Memory B cell (primary cell): ENCODE data around the gene TLR9.
A peak's percentile ranks its signal among the peaks of the same experiment; 100 is the strongest.

Experiments
- ATAC-seq: fragments of 150-1000 bp; cut with Tn5 transposase; 2 replicates; pipeline ENCODE4 v1.10.0; 2021; ENCODE audit warnings: low read depth, mild to moderate bottlenecking, moderate library complexity
- DNase-seq, 2 donors: peaks; one replicate each; pipeline ENCODE4 v3.0.0; 2022; ENCODE audit warnings: low spot score in 2 of 2
- H3K27ac Mint-ChIP-seq: one replicate; pipeline ENCODE4 v1.8.0; 2022; ENCODE audit warnings: mild to moderate bottlenecking, moderate library complexity, mixed read lengths
- H3K27me3 Mint-ChIP-seq: one replicate; pipeline ENCODE4 v1.8.0; 2022; ENCODE audit warnings: mixed read lengths
- H3K36me3 Mint-ChIP-seq: one replicate; pipeline ENCODE4 v1.8.0; 2022; ENCODE audit warnings: mild to moderate bottlenecking, mixed read lengths
- H3K4me1 Mint-ChIP-seq: one replicate; pipeline ENCODE4 v1.8.0; 2022; ENCODE audit warnings: mixed read lengths
- H3K4me3 Mint-ChIP-seq: one replicate; pipeline ENCODE4 v1.8.0; 2022; ENCODE audit warnings: mild to moderate bottlenecking, moderate library complexity, mixed read lengths
- H3K9me3 Mint-ChIP-seq: one replicate; pipeline ENCODE4 v1.8.0; 2022; ENCODE audit warnings: mixed read lengths

Gene TLR9

GRCh38 chr3:52205727-52206372, 19.6 kb downstream of the TLR9 start:
- peaks cover 7% of the 10 kb centered on the region for H3K4me1 Mint-ChIP-seq
- DNase-seq = no peak
- H3K4me3 Mint-ChIP-seq = no peak overlapping the region
- H3K36me3 Mint-ChIP-seq = peaks cover 37% of the 10 kb centered on the region
- no peaks in the 10 kb centered on the region for H3K9me3 Mint-ChIP-seq
- no peak for ATAC-seq
- H3K27me3 Mint-ChIP-seq = no peaks in the 10 kb centered on the region
- H3K27ac Mint-ChIP-seq = peak overlapping the region; percentile 14

DNA sequence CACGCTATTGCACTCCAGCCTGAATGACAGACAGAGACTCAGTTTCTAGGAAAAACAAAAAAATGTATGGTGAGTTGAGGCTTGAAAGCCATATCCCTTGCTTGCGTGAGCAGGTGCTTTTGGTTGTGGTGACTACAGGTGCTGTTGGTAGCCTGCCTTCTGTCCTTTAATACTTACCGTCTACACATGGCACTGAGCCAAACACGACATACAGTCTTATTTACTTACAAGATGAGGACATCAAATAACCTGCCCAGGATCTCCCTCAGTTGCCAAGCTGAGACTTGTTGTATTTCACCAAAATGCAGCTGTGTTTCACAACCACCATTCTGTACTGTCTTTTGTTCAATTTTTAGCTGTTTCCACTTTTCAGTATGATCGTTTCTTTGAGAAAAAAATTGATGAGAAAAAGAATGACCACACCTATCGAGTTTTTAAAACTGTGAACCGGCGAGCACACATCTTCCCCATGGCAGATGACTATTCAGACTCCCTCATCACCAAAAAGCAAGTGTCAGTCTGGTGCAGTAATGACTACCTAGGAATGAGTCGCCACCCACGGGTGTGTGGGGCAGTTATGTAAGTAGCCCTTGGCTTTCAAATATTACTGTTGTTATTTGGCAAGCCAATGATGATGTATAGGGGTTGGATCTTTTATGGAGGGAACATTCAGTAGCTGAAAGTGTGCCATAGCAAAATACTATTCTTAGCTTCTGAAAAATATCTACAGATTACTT, 20.9 kb downstream of the TLR9 start:
- peaks cover 36% of the 10 kb centered on the region for H3K36me3 Mint-ChIP-seq
- H3K27ac Mint-ChIP-seq = no peak overlapping the region
- no peak for DNase-seq
- H3K9me3 Mint-ChIP-seq = no peaks in the 10 kb centered on the region
- H3K4me1 Mint-ChIP-seq = peaks cover 9% of the 10 kb centered on the region
- no peak overlapping the region for H3K4me3 Mint-ChIP-seq
- no peaks in the 10 kb centered on the region for H3K27me3 Mint-ChIP-seq
- ATAC-seq = no peak

DNA sequence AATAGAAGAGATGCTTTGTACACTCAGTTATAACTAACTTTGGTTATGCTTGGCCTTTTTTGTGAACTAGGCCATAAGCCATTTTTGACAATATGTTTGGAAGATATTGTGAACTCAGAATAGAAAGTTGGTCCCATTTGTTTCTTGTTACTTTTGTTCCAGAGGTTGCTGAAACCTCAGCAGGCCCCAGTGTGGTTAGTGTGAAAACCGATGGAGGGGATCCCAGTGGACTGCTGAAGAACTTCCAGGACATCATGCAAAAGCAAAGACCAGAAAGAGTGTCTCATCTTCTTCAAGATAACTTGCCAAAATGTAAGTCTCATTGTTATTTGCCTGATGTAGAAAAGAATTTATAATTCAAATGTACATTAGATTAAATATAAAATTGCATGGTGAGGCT, 21.7 kb downstream of the TLR9 start:
- H3K27ac Mint-ChIP-seq = no peak overlapping the region
- no peaks in the 10 kb centered on the region for H3K27me3 Mint-ChIP-seq
- ATAC-seq (no peak), DNase-seq (no peak)
- H3K36me3 Mint-ChIP-seq = peaks cover 34% of the 10 kb centered on the region
- no peaks in the 10 kb centered on the region for H3K9me3 Mint-ChIP-seq
- H3K4me3 Mint-ChIP-seq = no peak overlapping the region
- peaks cover 15% of the 10 kb centered on the region for H3K4me1 Mint-ChIP-seq

DNA sequence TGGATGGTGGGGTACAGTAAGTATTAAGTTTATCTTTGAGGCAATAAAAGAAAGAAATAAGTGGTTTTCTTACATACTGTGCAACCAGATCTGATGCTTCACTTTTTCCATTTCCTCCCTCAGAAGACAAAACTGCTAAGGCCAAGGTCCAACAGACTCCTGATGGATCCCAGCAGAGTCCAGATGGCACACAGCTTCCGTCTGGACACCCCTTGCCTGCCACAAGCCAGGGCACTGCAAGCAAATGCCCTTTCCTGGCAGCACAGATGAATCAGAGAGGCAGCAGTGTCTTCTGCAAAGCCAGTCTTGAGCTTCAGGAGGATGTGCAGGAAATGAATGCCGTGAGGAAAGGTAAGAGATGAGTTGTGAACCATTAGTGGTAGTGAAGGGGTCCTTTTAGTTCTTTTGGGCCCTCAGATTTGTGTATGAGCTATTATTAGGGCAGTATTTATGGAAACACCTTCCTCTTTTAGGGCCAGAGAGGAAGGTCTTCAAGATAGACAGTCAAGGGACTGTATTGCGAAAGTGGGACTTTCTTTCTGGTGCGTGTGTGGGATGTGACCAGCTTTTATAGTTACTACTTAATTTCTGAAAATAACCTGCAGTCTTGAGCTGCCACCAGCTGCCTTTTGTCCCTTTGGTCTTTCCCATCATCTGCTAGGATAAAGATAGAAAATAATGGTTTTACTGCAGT, 22.9 kb downstream of the TLR9 start:
- peaks cover 22% of the 10 kb centered on the region for H3K4me1 Mint-ChIP-seq
- H3K27ac Mint-ChIP-seq = peak overlapping the region; percentile 7
- H3K4me3 Mint-ChIP-seq = no peak overlapping the region
- DNase-seq (no peak), ATAC-seq (no peak)
- peaks cover 30% of the 10 kb centered on the region for H3K36me3 Mint-ChIP-seq
- H3K27me3 Mint-ChIP-seq = no peaks in the 10 kb centered on the region
- H3K9me3 Mint-ChIP-seq = no peaks in the 10 kb centered on the region

- Mint-ChIP-seq H3K9me3 (no peaks in the 10 kb centered on the region), H3K27ac (no peak overlapping the region), H3K36me3 (peaks cover 22% of the 10 kb centered on the region), H3K4me1 (peaks cover 30% of the 10 kb centered on the region), H3K4me3 (no peak overlapping the region), H3K27me3 (no peaks in the 10 kb centered on the region)
- DNase-seq (no peak), ATAC-seq (no peak)
These were observed 24.3 kb downstream of the TLR9 start for GRCh38 chr3:52200981-52201679.

- Mint-ChIP-seq H3K4me1 (peaks cover 30% of the 10 kb centered on the region), H3K27ac (peak overlapping the region; percentile 94), H3K4me3 (peak overlapping the region; percentile 100), H3K36me3 (peaks cover 9% of the 10 kb centered on the region), H3K9me3 (no peaks in the 10 kb centered on the region), H3K27me3 (no peaks in the 10 kb centered on the region)
- ATAC-seq = no peak
- DNase-seq = no peak
These were observed 26.5 kb downstream of the TLR9 start for GRCh38 chr3:52198643-52199608.

GRCh38 chr3:52197842-52198625, 27.4 kb downstream of the TLR9 start, which contains the start of gene ALAS1:
ALAS1 (plus strand) TSS chr3:52198160; CDS start chr3:52199242, 1,082 bp downstream.
- Mint-ChIP-seq H3K4me1 (peaks cover 30% of the 10 kb centered on the region), H3K4me3 (peak within 1 kb of the TSS; percentile 100), H3K36me3 (peaks cover 3% of the 10 kb centered on the region), H3K27me3 (no peaks in the 10 kb centered on the region), H3K9me3 (no peaks in the 10 kb centered on the region), H3K27ac (peak within 1 kb of the TSS; percentile 94)
- peak; percentile 96 for ATAC-seq
- DNase-seq = peak; percentile 95 to 96

DNA sequence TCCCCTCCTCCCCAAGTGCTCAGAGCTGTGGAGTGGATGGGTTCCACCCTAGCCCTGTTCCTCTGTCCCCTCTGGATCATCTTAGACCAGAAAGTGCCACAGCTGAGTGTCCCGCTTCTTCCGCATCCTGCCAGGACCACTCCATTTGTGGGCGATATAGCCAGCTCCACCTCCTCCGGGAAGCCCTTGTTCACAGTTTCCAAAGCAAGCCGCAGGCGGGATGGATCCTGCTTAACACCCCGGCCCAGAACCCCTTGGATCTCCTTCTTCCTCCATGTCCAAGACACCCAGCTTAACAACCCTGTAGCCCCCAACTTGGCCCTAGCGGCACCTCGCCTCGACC, 28.0 kb downstream of the TLR9 start:
- Mint-ChIP-seq H3K27me3 (no peaks in the 10 kb centered on the region), H3K4me3 (peak overlapping the region; percentile 100), H3K36me3 (peaks cover 3% of the 10 kb centered on the region), H3K9me3 (no peaks in the 10 kb centered on the region), H3K27ac (peak overlapping the region; percentile 94), H3K4me1 (peaks cover 27% of the 10 kb centered on the region)
- no peak for ATAC-seq
- no peak for DNase-seq

DNA sequence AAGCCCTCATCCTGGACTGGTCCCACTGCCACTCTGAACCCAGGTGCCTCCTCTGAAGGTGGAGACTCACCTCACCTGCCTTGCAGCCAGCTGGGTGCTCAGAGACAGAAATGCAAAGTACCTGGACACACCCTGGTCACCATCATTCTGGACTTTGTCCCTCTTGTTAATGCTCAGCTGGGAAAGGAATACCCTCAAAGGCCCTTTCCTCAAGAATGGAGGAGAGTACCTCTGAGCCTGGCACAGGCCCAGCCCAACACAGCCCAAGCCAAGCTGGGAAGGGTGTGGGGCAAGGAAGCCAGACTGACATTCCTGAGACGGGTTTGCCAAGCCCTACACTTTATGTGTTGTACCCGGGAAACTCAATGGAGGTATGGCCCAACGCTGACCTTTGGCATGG, 28.5 kb downstream of the TLR9 start:
- Mint-ChIP-seq H3K9me3 (no peaks in the 10 kb centered on the region), H3K36me3 (peaks cover 3% of the 10 kb centered on the region), H3K27ac (peak overlapping the region; percentile 38), H3K27me3 (no peaks in the 10 kb centered on the region), H3K4me1 (peaks cover 25% of the 10 kb centered on the region), H3K4me3 (peak overlapping the region; percentile 100)
- ATAC-seq = no peak
- no peak for DNase-seq

GRCh38 chr3:52195823-52196331, 29.6 kb downstream of the TLR9 start:
- H3K36me3 Mint-ChIP-seq = peaks cover 2% of the 10 kb centered on the region
- no peak for ATAC-seq
- peaks cover 23% of the 10 kb centered on the region for H3K4me1 Mint-ChIP-seq
- no peaks in the 10 kb centered on the region for H3K9me3 Mint-ChIP-seq
- no peak overlapping the region for H3K4me3 Mint-ChIP-seq
- H3K27me3 Mint-ChIP-seq = no peaks in the 10 kb centered on the region
- no peak for DNase-seq
- no peak overlapping the region for H3K27ac Mint-ChIP-seq

DNA sequence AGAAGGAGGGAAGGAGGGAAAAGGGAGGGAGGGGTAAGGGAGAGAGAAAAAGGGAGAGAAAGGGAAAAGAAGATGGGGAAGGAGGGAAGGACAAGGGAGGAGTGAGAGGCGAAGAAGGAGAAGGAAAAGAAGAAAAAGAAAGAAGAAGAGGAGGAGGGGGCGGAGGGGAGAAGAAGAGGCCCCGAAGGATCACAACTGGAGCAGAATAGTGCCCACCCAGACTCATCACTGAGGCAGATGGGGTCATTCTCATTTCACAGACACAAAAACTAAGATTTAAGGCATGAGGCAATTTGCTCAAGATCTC, 30.2 kb downstream of the TLR9 start:
- no peak for DNase-seq
- peaks cover 2% of the 10 kb centered on the region for H3K36me3 Mint-ChIP-seq
- no peaks in the 10 kb centered on the region for H3K9me3 Mint-ChIP-seq
- no peak overlapping the region for H3K27ac Mint-ChIP-seq
- ATAC-seq = no peak
- peaks cover 25% of the 10 kb centered on the region for H3K4me1 Mint-ChIP-seq
- H3K4me3 Mint-ChIP-seq = no peak overlapping the region
- no peaks in the 10 kb centered on the region for H3K27me3 Mint-ChIP-seq

GRCh38 chr3:52194485-52195290, 30.8 kb downstream of the TLR9 start:
- Mint-ChIP-seq H3K9me3 (no peaks in the 10 kb centered on the region), H3K27ac (no peak overlapping the region), H3K27me3 (no peaks in the 10 kb centered on the region), H3K36me3 (no peaks in the 10 kb centered on the region), H3K4me3 (no peak overlapping the region), H3K4me1 (peaks cover 22% of the 10 kb centered on the region)
- ATAC-seq = no peak
- DNase-seq = no peak
